H9 (cell line): ENCODE data around the gene AQP2. TPM values are rescaled to one million over a fixed set of nuclear protein-coding genes. Genes with fewer than 3 reads are reported as not detected.

Source experiments
- DNase-seq: peaks from one replicate; pipeline ENCODE4 v3.0.0-alpha.2; 2017
- H2AFZ ChIP-seq: one replicate; pipeline ENCODE4 v1.6.1; 2013; ENCODE audit warnings: mild to moderate bottlenecking, low read length, control low read depth, moderate library complexity
- H2AK5ac ChIP-seq: 2 replicates; pipeline ENCODE4 v1.6.1; 2013; ENCODE audit warnings: low read length, control low read depth, mixed read lengths; ENCODE audit not compliant: insufficient read length
- H2BK120ac ChIP-seq: one replicate; pipeline ENCODE4 v1.6.1; 2013; ENCODE audit warnings: low read depth, mild to moderate bottlenecking, low read length, control low read depth, inconsistent platforms; ENCODE audit not compliant: poor library complexity, severe bottlenecking
- H2BK12ac ChIP-seq: 2 replicates; pipeline ENCODE4 v1.6.1; 2013; ENCODE audit warnings: low read length, control low read depth, mixed read lengths, low read depth; ENCODE audit not compliant: insufficient read length
- H2BK15ac ChIP-seq: 2 replicates; pipeline ENCODE4 v1.6.1; 2013; ENCODE audit warnings: low read depth, low read length, control low read depth
- H2BK20ac ChIP-seq: one replicate; pipeline ENCODE4 v1.6.1; 2013; ENCODE audit warnings: low read depth, mild to moderate bottlenecking, low read length, control low read depth, inconsistent platforms; ENCODE audit not compliant: poor library complexity, severe bottlenecking
- H2BK5ac ChIP-seq: 2 replicates; pipeline ENCODE4 v1.6.1; 2013; ENCODE audit warnings: low read length, control low read depth, mixed read lengths; ENCODE audit not compliant: insufficient read length
- H3K14ac ChIP-seq: 2 replicates; pipeline ENCODE4 v1.6.1; 2013; ENCODE audit warnings: low read length, control low read depth; ENCODE audit not compliant: insufficient read depth
- H3K18ac ChIP-seq: 2 replicates; pipeline ENCODE4 v1.6.1; 2013; ENCODE audit warnings: low read depth, mild to moderate bottlenecking, mixed read lengths, low read length, control low read depth; ENCODE audit not compliant: insufficient read length
- H3K23ac ChIP-seq: 2 replicates; pipeline ENCODE4 v1.6.1; 2013; ENCODE audit warnings: low read length, control low read depth, mixed read lengths, low read depth; ENCODE audit not compliant: insufficient read length
- H3K23me2 ChIP-seq: 2 replicates; pipeline ENCODE4 v1.6.1; 2013; ENCODE audit warnings: low read depth, mild to moderate bottlenecking, mixed read lengths, low read length, control low read depth; ENCODE audit not compliant: insufficient read length, poor library complexity, severe bottlenecking
- H3K27ac ChIP-seq: 2 replicates; pipeline ENCODE4 v1.5.1; 2013; ENCODE audit warnings: low read length, control low read depth, mixed read lengths, low read depth; ENCODE audit not compliant: insufficient read length
- H3K27me3 ChIP-seq: 2 replicates; pipeline ENCODE4 v1.6.1; 2013; ENCODE audit warnings: low read length, control low read depth, inconsistent platforms; ENCODE audit not compliant: insufficient read depth
- H3K4ac ChIP-seq: 2 replicates; pipeline ENCODE4 v1.6.1; 2013; ENCODE audit warnings: low read depth, mild to moderate bottlenecking, control low read depth, inconsistent platforms, low read length, moderate library complexity
- H3K4me1 ChIP-seq: 2 replicates; pipeline ENCODE4 v1.6.1; 2013; ENCODE audit warnings: low read length, control low read depth, inconsistent platforms; ENCODE audit not compliant: insufficient read depth
- H3K4me2 ChIP-seq: 2 replicates; pipeline ENCODE4 v1.6.1; 2013; ENCODE audit warnings: low read length, control low read depth, mixed read lengths; ENCODE audit not compliant: insufficient read length, insufficient read depth
- H3K56ac ChIP-seq: 2 replicates; pipeline ENCODE4 v1.6.1; 2013; ENCODE audit warnings: low read depth, mild to moderate bottlenecking, mixed read lengths, low read length, control low read depth; ENCODE audit not compliant: insufficient read length
- H3K79me1 ChIP-seq: 2 replicates; pipeline ENCODE4 v1.6.1; 2013; ENCODE audit warnings: low read depth, mild to moderate bottlenecking, moderate library complexity, low read length, control low read depth, inconsistent platforms; ENCODE audit not compliant: insufficient read depth, poor library complexity, severe bottlenecking
- H3K79me2 ChIP-seq: 2 replicates; pipeline ENCODE4 v1.6.1; 2013; ENCODE audit warnings: low read length, control low read depth, inconsistent platforms; ENCODE audit not compliant: insufficient read depth
- H3K9ac ChIP-seq: 2 replicates; pipeline ENCODE4 v1.6.1; 2013; ENCODE audit warnings: low read length, control low read depth, mixed read lengths; ENCODE audit not compliant: insufficient read length; ENCODE audit errors: extremely low read depth
- H3K9me3 ChIP-seq: one replicate; pipeline ENCODE4 v1.6.1; 2013; ENCODE audit warnings: low read depth, low read length, inconsistent platforms; ENCODE audit not compliant: control insufficient read depth
- H3T11ph ChIP-seq: one replicate; pipeline ENCODE4 v1.6.1; 2013; ENCODE audit warnings: mild to moderate bottlenecking, low read length, control low read depth, inconsistent platforms
- H4K20me1 ChIP-seq: one replicate; pipeline ENCODE4 v1.6.1; 2013; ENCODE audit not compliant: control insufficient read depth, insufficient read length, insufficient read depth
- H4K5ac ChIP-seq: 2 replicates; pipeline ENCODE4 v1.6.1; 2013; ENCODE audit warnings: low read depth, mild to moderate bottlenecking, mixed read lengths, low read length, control low read depth; ENCODE audit not compliant: insufficient read length
- H4K8ac ChIP-seq: replicated peaks from 2 replicates; pipeline ENCODE4 v1.6.1; 2013; ENCODE audit warnings: low read length, control low read depth, mixed read lengths, low read depth; ENCODE audit not compliant: insufficient read length
- H4K91ac ChIP-seq: 2 replicates; pipeline ENCODE4 v1.6.1; 2013; ENCODE audit warnings: low read depth, mild to moderate bottlenecking, moderate library complexity, mixed read lengths, low read length, control low read depth; ENCODE audit not compliant: insufficient read length
- H3K27ac Mint-ChIP-seq, 3 experiments: 2 replicates in 2 of 3; 3 replicates in 1 of 3; pipeline ENCODE4 v1.8.0; 2020 to 2021; ENCODE audit warnings: mixed read lengths in 3 of 3, mild to moderate bottlenecking in 1 of 3, moderate library complexity in 1 of 3
- H3K27me3 Mint-ChIP-seq: 2 replicates; pipeline ENCODE4 v1.8.0; 2021; ENCODE audit warnings: low read depth, mild to moderate bottlenecking, moderate library complexity, mixed read lengths
- H3K36me3 Mint-ChIP-seq, 3 experiments: 2 replicates in 2 of 3; 3 replicates in 1 of 3; pipeline ENCODE4 v1.8.0; 2020 to 2021; ENCODE audit warnings: low read depth in 3 of 3, mixed read lengths in 3 of 3; ENCODE audit not compliant: insufficient read depth in 1 of 3
- H3K4me1 Mint-ChIP-seq, 2 experiments: 2 replicates each; pipeline ENCODE4 v1.8.0; 2020; ENCODE audit warnings: mixed read lengths in 2 of 2
- H3K4me3 Mint-ChIP-seq, 2 experiments: 2 replicates in 1 of 2; 3 replicates in 1 of 2; pipeline ENCODE4 v1.8.0; 2020 to 2021; ENCODE audit warnings: mild to moderate bottlenecking in 2 of 2, mixed read lengths in 2 of 2, moderate library complexity in 1 of 2
- H3K9me3 Mint-ChIP-seq, 2 experiments: 2 replicates in 1 of 2; 3 replicates in 1 of 2; pipeline ENCODE4 v1.8.0; 2020; ENCODE audit warnings: mild to moderate bottlenecking in 2 of 2, mixed read lengths in 2 of 2, moderate library complexity in 1 of 2
- CTCF ChIP-seq: fragments of 200-600 bp; sonication (generic); conservative IDR thresholded peaks from 3 replicates; pipeline ENCODE4 v1.8.0; 2021; ENCODE audit warnings: antibody characterized with exemption, mild to moderate bottlenecking
- WGBS: extraction: QIAGEN DNeasy Blood & Tissue Kit; methylation state at CpG from one replicate; pipeline ENCODE4 v1.1.7; 2013; ENCODE audit warnings: missing lambda C conversion rate, low lambda C conversion rate, mixed read lengths; ENCODE audit not compliant: insufficient read length; ENCODE audit errors: extremely low coverage; 5-methylcytosine and 5-hydroxymethylcytosine counted together
- total RNA-seq: library from RNA; stranded (reverse); gene quantifications from 2 replicates; pipeline ENCODE4 v1.2.1, GENCODE V29; 2021

Gene AQP2
- total RNA-seq, 1 experiment from 2014 or later = not detected

DNA sequence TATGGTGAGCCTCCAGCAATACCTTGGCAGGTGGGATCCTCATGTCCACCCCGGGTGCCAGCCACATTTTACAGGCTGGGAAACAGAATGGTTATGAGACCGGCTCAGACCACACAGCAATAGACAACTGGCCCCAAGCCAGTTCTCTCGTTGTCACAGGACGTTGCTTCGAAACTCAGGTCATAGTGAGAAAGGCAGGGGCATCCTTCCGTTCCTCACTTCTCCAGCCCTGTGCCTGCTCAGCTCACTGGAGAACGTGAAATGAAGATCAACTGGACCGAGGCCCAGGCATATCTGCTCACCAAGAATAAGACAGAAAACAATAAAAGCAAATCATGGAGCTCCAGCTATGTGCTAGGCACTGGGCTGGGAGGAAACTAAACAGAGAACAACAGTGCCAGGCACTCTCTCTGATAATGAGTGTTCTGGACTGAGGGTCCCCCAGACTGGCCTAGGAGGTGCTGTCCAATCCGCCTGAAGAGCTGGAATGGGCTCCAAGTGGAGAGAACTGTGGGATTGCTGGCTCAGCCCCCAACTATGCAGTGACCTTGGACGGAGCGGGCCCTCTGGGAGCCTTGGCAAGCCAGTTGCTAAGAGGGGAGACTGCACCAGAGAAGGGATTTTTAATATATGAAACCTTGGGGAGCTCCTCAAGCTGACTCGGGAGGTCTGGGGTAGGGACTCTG is 28.0 kb upstream of the AQP2 start:
- Histone ChIP-seq H2BK120ac (no peak overlapping the region), H3K4me1 (no peaks in the 10 kb centered on the region), H4K20me1 (no peaks in the 10 kb centered on the region), H3K27ac (no peak overlapping the region), H3K4me2 (no peak overlapping the region), H3K79me1 (no peaks in the 10 kb centered on the region), H3K56ac (no peak overlapping the region), H3K14ac (no peak overlapping the region; the same call in 1 of the 2 replicates), H3K27me3 (no peaks in the 10 kb centered on the region), H3K9ac (no peak overlapping the region), H2AK5ac (no peak overlapping the region), H2BK20ac (no peak overlapping the region), H4K8ac (no peak overlapping the region), H3K23ac (no peak overlapping the region), H2BK12ac (no peak overlapping the region), H3K4ac (no peak overlapping the region), H2BK15ac (no peak overlapping the region), H3K23me2 (no peaks in the 10 kb centered on the region), H2AFZ (no peak overlapping the region), H3K79me2 (no peaks in the 10 kb centered on the region), H3K9me3 (no peaks in the 10 kb centered on the region), H4K5ac (no peak overlapping the region), H4K91ac (no peak overlapping the region), H3K18ac (no peak overlapping the region), H3T11ph (no peak overlapping the region), H2BK5ac (no peak overlapping the region)
- Mint-ChIP-seq H3K27me3 (peaks cover 4% of the 10 kb centered on the region), H3K36me3 (no peaks in the 10 kb centered on the region), H3K9me3 (no peaks in the 10 kb centered on the region), H3K4me3 (no peak overlapping the region), H3K4me1 (0 out of 4 replicates have a peak, but pooled peaks cover 0 to 3% of the 10 kb centered on the region in 2 experiments), H3K27ac (no peak overlapping the region)
- DNase-seq = peak; percentile 22
- no CpG with 5 or more reads among the region's 12 CpGs for WGBS
- TF ChIP-seq CTCF = no peak
